ENCODE measurements around the gene KCTD15.

GRCh38 chr19:33819880-33820781 lies 23.5 kb downstream of the KCTD15 start:
- TF ChIP-seq EP300 (IDR thresholded peaks at IDR 0.05) (no peak), CTCF (IDR thresholded peaks at IDR 0.05) (no peak), POLR2A (IDR thresholded peaks at IDR 0.05) (no peak)

Measured in stomach (tissue), 4 donors.